ENCODE data around the gene GNAZ.

DNA sequence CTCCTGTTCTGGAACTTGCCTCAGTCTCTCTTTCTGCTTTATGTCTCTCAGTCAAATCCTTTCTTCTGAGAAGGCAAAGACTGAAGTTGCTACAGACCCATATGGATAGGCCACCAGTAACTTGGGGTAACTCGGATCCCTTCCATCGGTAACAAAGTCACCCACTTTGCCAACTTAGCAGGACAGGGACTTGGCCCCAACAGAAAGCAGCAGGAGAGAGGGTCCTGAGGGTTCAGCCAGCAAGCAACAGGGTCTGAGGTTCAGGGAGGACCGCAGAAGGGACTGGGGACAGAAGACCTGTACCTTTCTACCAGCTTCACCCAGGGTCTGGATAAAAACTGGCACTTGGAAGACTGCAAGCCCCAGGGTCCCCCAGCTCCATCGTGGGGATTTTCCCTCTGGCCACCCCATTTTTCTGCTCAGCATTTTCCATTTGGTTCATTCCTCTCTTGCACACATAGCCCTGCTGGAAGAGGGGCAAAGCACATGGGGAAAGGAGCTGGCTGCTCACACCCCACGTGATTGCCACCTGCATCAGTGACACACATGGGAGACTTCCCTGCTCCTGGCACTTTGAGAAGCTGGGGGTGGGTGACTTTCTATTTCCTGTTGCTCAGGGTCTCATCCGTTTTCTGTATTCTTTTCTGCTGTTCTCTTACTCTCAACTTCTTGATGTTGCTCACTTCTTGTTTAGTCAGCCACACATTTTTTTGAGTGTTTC, 34.6 kb upstream of the GNAZ start:
- TF ChIP-seq CTCF (IDR thresholded peaks at IDR 0.05) (no peak), ZFX (IDR thresholded peaks at IDR 0.05; ENCODE audit: borderline replicate concordance) (no peak)
